Measurements from ENCODE around the gene DSG2. TPM values are rescaled to one million over a fixed set of nuclear protein-coding genes. Genes with fewer than 3 reads are reported as not detected.

Gene DSG2
- total and polyA plus RNA-seq, 2 of the 4 experiments (the other 2 are of a cell fraction) = 1.8 to 2.3 TPM

DNA sequence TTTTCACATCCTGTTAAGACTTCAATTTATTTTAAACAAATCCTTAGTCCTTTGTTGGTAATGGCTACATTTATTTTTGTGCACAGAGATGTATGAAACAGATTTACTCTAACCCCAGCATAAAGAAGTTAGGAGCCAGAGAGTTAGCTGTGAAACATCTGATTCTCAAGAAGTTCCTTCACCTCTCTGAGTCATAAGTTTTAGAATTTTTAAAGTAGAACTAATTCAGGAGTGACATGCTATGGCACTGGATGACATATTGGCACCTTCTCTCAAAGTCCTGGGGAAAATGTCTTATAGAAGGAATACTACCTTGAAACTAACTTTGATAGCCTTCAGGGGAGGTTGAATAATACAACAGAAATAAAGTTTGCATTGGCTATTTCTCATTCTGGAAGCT, 6.4 kb upstream of the DSG2 start:
- Histone ChIP-seq H3K4me3 (ENCODE audit: insufficient read depth, low read depth, low read length) (no peak overlapping the region), H3K4me2 (ENCODE audit: low read depth, low read length) (no peak overlapping the region), H3K27ac (ENCODE audit: insufficient read depth, low read length) (no peak overlapping the region), H2AK9ac (replicated peaks; ENCODE audit: low read depth, low read length, poor library complexity) (no peak overlapping the region), H3K27me3 (ENCODE audit: control insufficient read depth, insufficient read depth, low read length) (no peaks in the 10 kb centered on the region), H4K20me1 (ENCODE audit: insufficient read depth, low read length) (no peaks in the 10 kb centered on the region), H3K18ac (ENCODE audit: low read depth, low read length) (no peak overlapping the region), H3K23ac (ENCODE audit: low read depth, low read length) (no peak overlapping the region), H4K91ac (ENCODE audit: insufficient read depth, low read depth, low read length) (no peak overlapping the region), H3K9ac (ENCODE audit: low read depth, low read length) (no peak overlapping the region), H3K9me1 (ENCODE audit: insufficient read depth, low read length) (no peaks in the 10 kb centered on the region), H2AFZ (replicated peaks; ENCODE audit: low read length, poor library complexity) (no peak overlapping the region), H2BK15ac (ENCODE audit: low read depth, low read length) (no peak overlapping the region), H3K56ac (ENCODE audit: extremely low read depth, insufficient read depth, low read length) (no peak overlapping the region), H3K4ac (ENCODE audit: low read depth, low read length) (no peak overlapping the region), H2BK20ac (ENCODE audit: low read depth, low read length) (no peak overlapping the region), H4K8ac (ENCODE audit: low read depth in 2 of 2, low read length in 2 of 2) (no peak overlapping the region), H3K36me3 (ENCODE audit: control insufficient read depth, insufficient read depth, low read length) (no peaks in the 10 kb centered on the region), H4K5ac (ENCODE audit: low read depth, low read length) (no peak overlapping the region), H2BK5ac (ENCODE audit: low read depth, low read length, poor library complexity, severe bottlenecking) (no peak overlapping the region), H3K4me1 (ENCODE audit: control insufficient read depth, insufficient read depth, low read length) (0 out of 2 replicates have a peak, but pooled peaks cover 2% of the 10 kb centered on the region), H2AK5ac (ENCODE audit: low read depth, low read length) (no peak overlapping the region), H3K14ac (replicated peaks; ENCODE audit: low read depth, low read length) (no peak overlapping the region), H2BK120ac (ENCODE audit: low read depth, low read length) (no peak overlapping the region), H3K79me1 (ENCODE audit: low read depth in 1 of 2, low read length in 2 of 2) (no peaks in the 10 kb centered on the region), H3K9me3 (ENCODE audit: control insufficient read depth, insufficient read depth, low read length) (no peaks in the 10 kb centered on the region)
- BruUV-seq (replicated peaks) = no TSS peak
- dilution Hi-C loops (cut with HindIII; ENCODE audit: low sequenced_read_pairs, unreplicated experiment) (no loop called here), in situ Hi-C loops (cut with MboI; ENCODE audit: low sequenced_read_pairs) (no loop called here), intact Hi-C loops (cut with micrococcal nuclease) (no loop called here)
- CTCF ChIA-PET = no interaction called here
- no peak for ATAC-seq (ENCODE audit: low read depth)
- DNase-seq = no peak
- TF ChIP-seq MAFK (IDR thresholded peaks at IDR 0.05; ENCODE audit: low read depth, low read length) (no peak), ELK1 (IDR thresholded peaks at IDR 0.05; ENCODE audit: borderline replicate concordance, low read depth, low read length) (no peak), RFX5 (IDR thresholded peaks at IDR 0.05; ENCODE audit: low read depth, low read length) (no peak), RCOR1 (IDR thresholded peaks at IDR 0.05; ENCODE audit: insufficient replicate concordance, low read length) (no peak), CEBPB (IDR thresholded peaks at IDR 0.05; ENCODE audit: low read depth, low read length) (no peak), BHLHE40 (IDR thresholded peaks at IDR 0.05; ENCODE audit: low read depth, low read length) (no peak), MXI1 (IDR thresholded peaks at IDR 0.05; ENCODE audit: borderline replicate concordance, low read depth, low read length) (no peak), NFE2L2 (IDR thresholded peaks at IDR 0.05; ENCODE audit: low read depth, low read length) (no peak), SMC3 (IDR thresholded peaks at IDR 0.05; ENCODE audit: low read depth, low read length) (no peak), FOS (IDR thresholded peaks at IDR 0.05; ENCODE audit: low read depth, low read length) (no peak), RAD21 (IDR thresholded peaks at IDR 0.05; ENCODE audit: low read length) (no peak), POLR2A (IDR thresholded peaks at IDR 0.05; ENCODE audit: low read depth, low read length) (no peak), MAZ (IDR thresholded peaks at IDR 0.05; ENCODE audit: borderline replicate concordance, low read depth, low read length) (no peak), CHD1 (IDR thresholded peaks at IDR 0.05; ENCODE audit: low read depth, low read length) (no peak)
- TF ChIP-seq, protein P1, sequence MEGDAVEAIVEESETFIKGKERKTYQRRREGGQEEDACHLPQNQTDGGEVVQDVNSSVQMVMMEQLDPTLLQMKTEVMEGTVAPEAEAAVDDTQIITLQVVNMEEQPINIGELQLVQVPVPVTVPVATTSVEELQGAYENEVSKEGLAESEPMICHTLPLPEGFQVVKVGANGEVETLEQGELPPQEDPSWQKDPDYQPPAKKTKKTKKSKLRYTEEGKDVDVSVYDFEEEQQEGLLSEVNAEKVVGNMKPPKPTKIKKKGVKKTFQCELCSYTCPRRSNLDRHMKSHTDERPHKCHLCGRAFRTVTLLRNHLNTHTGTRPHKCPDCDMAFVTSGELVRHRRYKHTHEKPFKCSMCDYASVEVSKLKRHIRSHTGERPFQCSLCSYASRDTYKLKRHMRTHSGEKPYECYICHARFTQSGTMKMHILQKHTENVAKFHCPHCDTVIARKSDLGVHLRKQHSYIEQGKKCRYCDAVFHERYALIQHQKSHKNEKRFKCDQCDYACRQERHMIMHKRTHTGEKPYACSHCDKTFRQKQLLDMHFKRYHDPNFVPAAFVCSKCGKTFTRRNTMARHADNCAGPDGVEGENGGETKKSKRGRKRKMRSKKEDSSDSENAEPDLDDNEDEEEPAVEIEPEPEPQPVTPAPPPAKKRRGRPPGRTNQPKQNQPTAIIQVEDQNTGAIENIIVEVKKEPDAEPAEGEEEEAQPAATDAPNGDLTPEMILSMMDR (conservative IDR thresholded peaks at IDR 0.05; ENCODE audit: low read depth, low read length) = no peak
- TF ChIP-seq, protein P2, sequence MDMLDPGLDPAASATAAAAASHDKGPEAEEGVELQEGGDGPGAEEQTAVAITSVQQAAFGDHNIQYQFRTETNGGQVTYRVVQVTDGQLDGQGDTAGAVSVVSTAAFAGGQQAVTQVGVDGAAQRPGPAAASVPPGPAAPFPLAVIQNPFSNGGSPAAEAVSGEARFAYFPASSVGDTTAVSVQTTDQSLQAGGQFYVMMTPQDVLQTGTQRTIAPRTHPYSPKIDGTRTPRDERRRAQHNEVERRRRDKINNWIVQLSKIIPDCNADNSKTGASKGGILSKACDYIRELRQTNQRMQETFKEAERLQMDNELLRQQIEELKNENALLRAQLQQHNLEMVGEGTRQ (IDR thresholded peaks at IDR 0.05; ENCODE audit: low read depth, low read length) = no peak
- POLR2A ChIA-PET (ENCODE audit: unreplicated experiment) = no interaction called here

All from IMR-90 (cell line).